GM19452 (cell line): ENCODE data around the gene LHFPL5.

Source experiments
- ATAC-seq: cut with Tn5 transposase; IDR thresholded peaks from one replicate; pipeline ENCODE4 v1.9.1; 2021; ENCODE audit not compliant: unreplicated experiment

LHFPL5 gene

GRCh38 chr6:35790683-35791082, 14.5 kb upstream of the LHFPL5 start:
- ATAC-seq, result no peak

GRCh38 chr6:35794536-35795452, 10.4 kb upstream of the LHFPL5 start:
- no peak for ATAC-seq

- ATAC-seq, result no peak
Measured at GRCh38 chr6:35795453-35796071, 9.6 kb upstream of the LHFPL5 start.

GRCh38 chr6:35796236-35796635, 8.9 kb upstream of the LHFPL5 start:
- ATAC-seq, result no peak

- ATAC-seq, result no peak
Measured at GRCh38 chr6:35797837-35798526, 7.2 kb upstream of the LHFPL5 start.

GRCh38 chr6:35798706-35799105, 6.4 kb upstream of the LHFPL5 start:
- no peak for ATAC-seq

GRCh38 chr6:35801148-35801547, 4.0 kb upstream of the LHFPL5 start:
- ATAC-seq, result no peak

- ATAC-seq, result no peak
Measured at GRCh38 chr6:35808688-35809087, 3.5 kb downstream of the LHFPL5 start.

GRCh38 chr6:35809809-35810208, 4.7 kb downstream of the LHFPL5 start:
- ATAC-seq, result no peak

- no peak for ATAC-seq
Measured at GRCh38 chr6:35810971-35811698, 6.0 kb downstream of the LHFPL5 start.

GRCh38 chr6:35811699-35811995, 6.5 kb downstream of the LHFPL5 start:
- no peak for ATAC-seq

GRCh38 chr6:35817515-35817914, 12.4 kb downstream of the LHFPL5 start:
- no peak for ATAC-seq

GRCh38 chr6:35823601-35824000, 18.4 kb downstream of the LHFPL5 start:
- no peak for ATAC-seq

GRCh38 chr6:35824552-35825192, 19.5 kb downstream of the LHFPL5 start:
- ATAC-seq, result no peak

GRCh38 chr6:35829306-35829705, 24.2 kb downstream of the LHFPL5 start:
- no peak for ATAC-seq

GRCh38 chr6:35831257-35832007, 26.3 kb downstream of the LHFPL5 start:
- ATAC-seq, result no peak

- ATAC-seq, result no peak
Measured at GRCh38 chr6:35833536-35833935, 28.4 kb downstream of the LHFPL5 start.

GRCh38 chr6:35839019-35839418, 33.9 kb downstream of the LHFPL5 start:
- ATAC-seq, result no peak

GRCh38 chr6:35842381-35842780, 37.2 kb downstream of the LHFPL5 start:
- ATAC-seq, result no peak

GRCh38 chr6:35844290-35844689, 39.1 kb downstream of the LHFPL5 start:
- no peak for ATAC-seq
